Spleen (tissue), 7 donors: ENCODE data around the gene DNAJC19.

Experiments
- POLR2AphosphoS5 ChIP-seq, 3 donors: sonication (generic); formaldehyde crosslinking; IDR thresholded peaks; one replicate each; pipeline ENCODE4 v1.5.1; 2017; ENCODE audit warnings: antibody characterized with exemption in 3 of 3
- TF ChIP-seq, protein P1 (sequence below), 11 experiments: fragments of 200-600 bp in 7 of 11; fragments of 450-650 bp in 4 of 11; sonication (generic) in 4 of 11; IDR thresholded peaks in 8 of 11; conservative IDR thresholded peaks in 3 of 11; 1 replicate in 7 of 11; 2 replicates in 4 of 11; pipeline versions ENCODE4 v1.4.0 to v1.8.0; 2016 to 2021; ENCODE audit warnings: antibody characterized with exemption in 11 of 11, inconsistent platforms in 4 of 11, mild to moderate bottlenecking in 1 of 11
- donor health status: DM: no; HTN: no; CAD: no; lungs with moderate emphysema.
- donor health status: DM: no; HTN: no; CAD: no.
- donor health status: DM: no; HTN: no; CAD: no.

GRCh38 chr3:180989291-180990163 lies at the start of gene DNAJC19:
- TF ChIP-seq POLR2AphosphoS5 (IDR thresholded peaks at IDR 0.05) = peak; percentile 96 to 99 (median 98)
- TF ChIP-seq, protein P1, sequence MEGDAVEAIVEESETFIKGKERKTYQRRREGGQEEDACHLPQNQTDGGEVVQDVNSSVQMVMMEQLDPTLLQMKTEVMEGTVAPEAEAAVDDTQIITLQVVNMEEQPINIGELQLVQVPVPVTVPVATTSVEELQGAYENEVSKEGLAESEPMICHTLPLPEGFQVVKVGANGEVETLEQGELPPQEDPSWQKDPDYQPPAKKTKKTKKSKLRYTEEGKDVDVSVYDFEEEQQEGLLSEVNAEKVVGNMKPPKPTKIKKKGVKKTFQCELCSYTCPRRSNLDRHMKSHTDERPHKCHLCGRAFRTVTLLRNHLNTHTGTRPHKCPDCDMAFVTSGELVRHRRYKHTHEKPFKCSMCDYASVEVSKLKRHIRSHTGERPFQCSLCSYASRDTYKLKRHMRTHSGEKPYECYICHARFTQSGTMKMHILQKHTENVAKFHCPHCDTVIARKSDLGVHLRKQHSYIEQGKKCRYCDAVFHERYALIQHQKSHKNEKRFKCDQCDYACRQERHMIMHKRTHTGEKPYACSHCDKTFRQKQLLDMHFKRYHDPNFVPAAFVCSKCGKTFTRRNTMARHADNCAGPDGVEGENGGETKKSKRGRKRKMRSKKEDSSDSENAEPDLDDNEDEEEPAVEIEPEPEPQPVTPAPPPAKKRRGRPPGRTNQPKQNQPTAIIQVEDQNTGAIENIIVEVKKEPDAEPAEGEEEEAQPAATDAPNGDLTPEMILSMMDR (IDR thresholded peaks at IDR 0.05 in 8 of 11, conservative IDR thresholded peaks at IDR 0.05 in 3 of 11) = no peak
